NK-92 treated with Interleukin-12 subunit alpha and Interleukin-12 subunit beta, amount 100 ng/mL, for 24 hours (cell line): ENCODE data around the gene ADGRL1.
"Not testable (repeated sequence)": the region's sequence is repeated elsewhere in the genome, so short reads cannot be mapped to it uniquely, and the experiment has no call there.

Experiments
- DNase-seq: peaks from one replicate; lab custom pipeline; 2025; lab: John Stamatoyannopoulos, UW

ADGRL1 gene

GRCh38 chr19:14189415-14189814 lies 16.6 kb downstream of the ADGRL1 start:
- DNase-seq, result no peak

- not testable (repeated sequence) for DNase-seq
These were observed 17.9 kb downstream of the ADGRL1 start for GRCh38 chr19:14188086-14188485.

GRCh38 chr19:14187561-14187960 lies 18.4 kb downstream of the ADGRL1 start:
- no peak for DNase-seq

GRCh38 chr19:14186684-14187083 lies 19.3 kb downstream of the ADGRL1 start:
- DNase-seq, result not testable (repeated sequence)

GRCh38 chr19:14185691-14186090 lies 20.3 kb downstream of the ADGRL1 start:
- DNase-seq, result not testable (repeated sequence)

- DNase-seq, result no peak
These were observed 20.8 kb downstream of the ADGRL1 start for GRCh38 chr19:14185158-14185557.

GRCh38 chr19:14183741-14184350 lies 22.1 kb downstream of the ADGRL1 start:
- DNase-seq, result no peak

- DNase-seq, result no peak
These were observed 23.5 kb downstream of the ADGRL1 start for GRCh38 chr19:14182476-14182875.

- DNase-seq, result no peak
These were observed 24.1 kb downstream of the ADGRL1 start for GRCh38 chr19:14181906-14182305.

GRCh38 chr19:14181199-14181598 lies 24.8 kb downstream of the ADGRL1 start:
- DNase-seq, result not testable (repeated sequence)

GRCh38 chr19:14177496-14178074 lies 28.4 kb downstream of the ADGRL1 start:
- no peak for DNase-seq

GRCh38 chr19:14175351-14175792 lies 30.6 kb downstream of the ADGRL1 start:
- DNase-seq, result no peak

GRCh38 chr19:14174883-14175282 lies 31.1 kb downstream of the ADGRL1 start:
- DNase-seq, result no peak

GRCh38 chr19:14168993-14169392 lies 37.0 kb downstream of the ADGRL1 start:
- DNase-seq, result no peak

GRCh38 chr19:14168259-14168972 lies 37.6 kb downstream of the ADGRL1 start:
- no peak for DNase-seq

GRCh38 chr19:14167576-14168138 lies 38.3 kb downstream of the ADGRL1 start:
- DNase-seq, result no peak

GRCh38 chr19:14166999-14167575 lies 38.9 kb downstream of the ADGRL1 start:
- no peak for DNase-seq

GRCh38 chr19:14165990-14166830 lies 39.8 kb downstream of the ADGRL1 start:
- DNase-seq, result no peak

GRCh38 chr19:14164724-14165493 lies 41.1 kb downstream of the ADGRL1 start:
- no peak for DNase-seq

GRCh38 chr19:14164082-14164481 lies 41.9 kb downstream of the ADGRL1 start:
- no peak for DNase-seq

- no peak for DNase-seq
These were observed 43.1 kb downstream of the ADGRL1 start for GRCh38 chr19:14162871-14163297.
